SH-SY5Y (cell line): ENCODE data around the gene SND1.

ENCODE experiments used
- GATA2 ChIP-seq: IDR thresholded peaks from 2 replicates; pipeline ENCODE4 v1.6.1; 2011; ENCODE audit warnings: mild to moderate bottlenecking, low read depth, low read length
- GATA3 ChIP-seq: IDR thresholded peaks from 2 replicates; pipeline ENCODE4 v1.6.1; 2011; ENCODE audit warnings: low read depth, mild to moderate bottlenecking, low read length, moderate library complexity

GRCh38 chr7:128007303-128007680 lies 355.3 kb downstream of the SND1 start:
- TF ChIP-seq GATA3 (no peak), GATA2 (no peak)
